Measurements from ENCODE around the gene TMEM134.

DNA sequence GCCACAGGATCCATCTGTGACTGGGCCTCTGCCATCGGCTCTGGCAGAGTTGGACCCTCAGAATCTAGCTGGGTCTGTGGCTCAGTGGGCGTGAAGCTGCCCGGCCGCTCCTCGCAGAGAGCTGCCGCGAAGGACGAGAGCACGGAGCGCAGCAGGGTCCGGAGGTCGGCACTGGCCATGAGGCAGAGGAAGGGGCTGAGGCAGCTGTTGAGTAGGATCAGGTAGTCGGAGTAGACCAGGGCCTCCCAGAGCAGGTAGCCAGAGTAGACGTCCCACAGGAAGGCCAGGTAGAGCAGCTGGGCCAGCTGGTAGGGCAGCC lies 17.4 kb downstream of the TMEM134 start:
- TF ChIP-seq, protein P1, sequence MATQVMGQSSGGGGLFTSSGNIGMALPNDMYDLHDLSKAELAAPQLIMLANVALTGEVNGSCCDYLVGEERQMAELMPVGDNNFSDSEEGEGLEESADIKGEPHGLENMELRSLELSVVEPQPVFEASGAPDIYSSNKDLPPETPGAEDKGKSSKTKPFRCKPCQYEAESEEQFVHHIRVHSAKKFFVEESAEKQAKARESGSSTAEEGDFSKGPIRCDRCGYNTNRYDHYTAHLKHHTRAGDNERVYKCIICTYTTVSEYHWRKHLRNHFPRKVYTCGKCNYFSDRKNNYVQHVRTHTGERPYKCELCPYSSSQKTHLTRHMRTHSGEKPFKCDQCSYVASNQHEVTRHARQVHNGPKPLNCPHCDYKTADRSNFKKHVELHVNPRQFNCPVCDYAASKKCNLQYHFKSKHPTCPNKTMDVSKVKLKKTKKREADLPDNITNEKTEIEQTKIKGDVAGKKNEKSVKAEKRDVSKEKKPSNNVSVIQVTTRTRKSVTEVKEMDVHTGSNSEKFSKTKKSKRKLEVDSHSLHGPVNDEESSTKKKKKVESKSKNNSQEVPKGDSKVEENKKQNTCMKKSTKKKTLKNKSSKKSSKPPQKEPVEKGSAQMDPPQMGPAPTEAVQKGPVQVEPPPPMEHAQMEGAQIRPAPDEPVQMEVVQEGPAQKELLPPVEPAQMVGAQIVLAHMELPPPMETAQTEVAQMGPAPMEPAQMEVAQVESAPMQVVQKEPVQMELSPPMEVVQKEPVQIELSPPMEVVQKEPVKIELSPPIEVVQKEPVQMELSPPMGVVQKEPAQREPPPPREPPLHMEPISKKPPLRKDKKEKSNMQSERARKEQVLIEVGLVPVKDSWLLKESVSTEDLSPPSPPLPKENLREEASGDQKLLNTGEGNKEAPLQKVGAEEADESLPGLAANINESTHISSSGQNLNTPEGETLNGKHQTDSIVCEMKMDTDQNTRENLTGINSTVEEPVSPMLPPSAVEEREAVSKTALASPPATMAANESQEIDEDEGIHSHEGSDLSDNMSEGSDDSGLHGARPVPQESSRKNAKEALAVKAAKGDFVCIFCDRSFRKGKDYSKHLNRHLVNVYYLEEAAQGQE (IDR thresholded peaks at IDR 0.05) = no peak
- TF ChIP-seq EGR1 (IDR thresholded peaks at IDR 0.05; ENCODE audit: low read depth in 2 of 2) = no peak
- TF ChIP-seq, protein P2, sequence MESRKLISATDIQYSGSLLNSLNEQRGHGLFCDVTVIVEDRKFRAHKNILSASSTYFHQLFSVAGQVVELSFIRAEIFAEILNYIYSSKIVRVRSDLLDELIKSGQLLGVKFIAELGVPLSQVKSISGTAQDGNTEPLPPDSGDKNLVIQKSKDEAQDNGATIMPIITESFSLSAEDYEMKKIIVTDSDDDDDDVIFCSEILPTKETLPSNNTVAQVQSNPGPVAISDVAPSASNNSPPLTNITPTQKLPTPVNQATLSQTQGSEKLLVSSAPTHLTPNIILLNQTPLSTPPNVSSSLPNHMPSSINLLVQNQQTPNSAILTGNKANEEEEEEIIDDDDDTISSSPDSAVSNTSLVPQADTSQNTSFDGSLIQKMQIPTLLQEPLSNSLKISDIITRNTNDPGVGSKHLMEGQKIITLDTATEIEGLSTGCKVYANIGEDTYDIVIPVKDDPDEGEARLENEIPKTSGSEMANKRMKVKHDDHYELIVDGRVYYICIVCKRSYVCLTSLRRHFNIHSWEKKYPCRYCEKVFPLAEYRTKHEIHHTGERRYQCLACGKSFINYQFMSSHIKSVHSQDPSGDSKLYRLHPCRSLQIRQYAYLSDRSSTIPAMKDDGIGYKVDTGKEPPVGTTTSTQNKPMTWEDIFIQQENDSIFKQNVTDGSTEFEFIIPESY (IDR thresholded peaks at IDR 0.05) = no peak
- no peak for TF ChIP-seq GABPA (IDR thresholded peaks at IDR 0.05 in 1 of 2, conservative IDR thresholded peaks at IDR 0.05 in 1 of 2)
- TF ChIP-seq, protein P3, sequence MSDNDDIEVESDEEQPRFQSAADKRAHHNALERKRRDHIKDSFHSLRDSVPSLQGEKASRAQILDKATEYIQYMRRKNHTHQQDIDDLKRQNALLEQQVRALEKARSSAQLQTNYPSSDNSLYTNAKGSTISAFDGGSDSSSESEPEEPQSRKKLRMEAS (IDR thresholded peaks at IDR 0.05) = no peak
- TF ChIP-seq, protein P4, sequence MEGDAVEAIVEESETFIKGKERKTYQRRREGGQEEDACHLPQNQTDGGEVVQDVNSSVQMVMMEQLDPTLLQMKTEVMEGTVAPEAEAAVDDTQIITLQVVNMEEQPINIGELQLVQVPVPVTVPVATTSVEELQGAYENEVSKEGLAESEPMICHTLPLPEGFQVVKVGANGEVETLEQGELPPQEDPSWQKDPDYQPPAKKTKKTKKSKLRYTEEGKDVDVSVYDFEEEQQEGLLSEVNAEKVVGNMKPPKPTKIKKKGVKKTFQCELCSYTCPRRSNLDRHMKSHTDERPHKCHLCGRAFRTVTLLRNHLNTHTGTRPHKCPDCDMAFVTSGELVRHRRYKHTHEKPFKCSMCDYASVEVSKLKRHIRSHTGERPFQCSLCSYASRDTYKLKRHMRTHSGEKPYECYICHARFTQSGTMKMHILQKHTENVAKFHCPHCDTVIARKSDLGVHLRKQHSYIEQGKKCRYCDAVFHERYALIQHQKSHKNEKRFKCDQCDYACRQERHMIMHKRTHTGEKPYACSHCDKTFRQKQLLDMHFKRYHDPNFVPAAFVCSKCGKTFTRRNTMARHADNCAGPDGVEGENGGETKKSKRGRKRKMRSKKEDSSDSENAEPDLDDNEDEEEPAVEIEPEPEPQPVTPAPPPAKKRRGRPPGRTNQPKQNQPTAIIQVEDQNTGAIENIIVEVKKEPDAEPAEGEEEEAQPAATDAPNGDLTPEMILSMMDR (IDR thresholded peaks at IDR 0.05; ENCODE audit: low read depth, low read length, missing input control) = no peak
- no peak for TF ChIP-seq SP1 (IDR thresholded peaks at IDR 0.05)
- TF ChIP-seq, protein P5, sequence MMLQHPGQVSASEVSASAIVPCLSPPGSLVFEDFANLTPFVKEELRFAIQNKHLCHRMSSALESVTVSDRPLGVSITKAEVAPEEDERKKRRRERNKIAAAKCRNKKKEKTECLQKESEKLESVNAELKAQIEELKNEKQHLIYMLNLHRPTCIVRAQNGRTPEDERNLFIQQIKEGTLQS (IDR thresholded peaks at IDR 0.05) = no peak
- TF ChIP-seq RAD21 (IDR thresholded peaks at IDR 0.05) = no peak
- TF ChIP-seq FOXA2 (IDR thresholded peaks at IDR 0.05) = no peak
- no peak for TF ChIP-seq RXRA (IDR thresholded peaks at IDR 0.05)
- no peak for TF ChIP-seq TAF1 (conservative IDR thresholded peaks at IDR 0.05)
- TF ChIP-seq YY1 (IDR thresholded peaks at IDR 0.05) = no peak
- no peak for TF ChIP-seq FOXA1 (IDR thresholded peaks at IDR 0.05)
